K562 (cell line): ENCODE results near the gene PUM2. TPM values are rescaled to one million over a fixed set of nuclear protein-coding genes. Genes with fewer than 3 reads are reported as not detected.
A peak's percentile ranks its signal among the peaks of the same experiment; 100 is the strongest.

Experiments
- BCOR ChIP-seq: fragments of 450-650 bp; IDR thresholded peaks from 2 replicates; pipeline ENCODE4 v1.6.1; 2016
- EZH2 ChIP-seq: IDR thresholded peaks from 2 replicates; pipeline ENCODE4 v1.6.1; 2012; ENCODE audit warnings: low read depth, mild to moderate bottlenecking, inconsistent platforms, low read length, borderline replicate concordance
- FOS ChIP-seq: IDR thresholded peaks from 3 replicates; pipeline ENCODE4 v1.6.1; 2011; ENCODE audit not compliant: insufficient read length; ENCODE audit errors: extremely low read depth
- HSF4 ChIP-seq: fragments of 250-450 bp; sonication (Bioruptor Pico); IDR thresholded peaks from 2 replicates; pipeline ENCODE4 v2.1.2; 2022; ENCODE audit warnings: mild to moderate bottlenecking, moderate library complexity, borderline replicate concordance
- ILF3 ChIP-seq: fragments of 450-650 bp; IDR thresholded peaks from 2 replicates; pipeline ENCODE4 v1.6.1; 2018; ENCODE audit warnings: antibody characterized with exemption, mild to moderate bottlenecking, moderate library complexity, borderline replicate concordance
- MAFK ChIP-seq: IDR thresholded peaks from 2 replicates; pipeline ENCODE4 v1.6.1; 2011; ENCODE audit warnings: low read length, improper control_type of control experiment
- NFIC ChIP-seq: fragments of 450-650 bp; IDR thresholded peaks from 2 replicates; pipeline ENCODE4 v1.6.1; 2017; ENCODE audit warnings: mild to moderate bottlenecking, inconsistent platforms
- PKNOX1 ChIP-seq: fragments of 450-650 bp; IDR thresholded peaks from 2 replicates; pipeline ENCODE4 v1.6.1; 2016
- SNIP1 ChIP-seq: fragments of 450-650 bp; IDR thresholded peaks from 2 replicates; pipeline ENCODE4 v1.7.1; 2017; ENCODE audit warnings: low read depth, mild to moderate bottlenecking
- TARDBP ChIP-seq: fragments of 450-650 bp; IDR thresholded peaks from 2 replicates; pipeline ENCODE4 v1.6.1; 2016
- ZBTB5 ChIP-seq: fragments of 450-650 bp; IDR thresholded peaks from 2 replicates; pipeline ENCODE4 v1.6.1; 2017; ENCODE audit warnings: antibody characterized with exemption
- ZNF318 ChIP-seq, 2 experiments: fragments of 450-650 bp; IDR thresholded peaks; 2 replicates each; pipeline ENCODE4 v1.6.1; 2016; ENCODE audit warnings: mild to moderate bottlenecking in 2 of 2, borderline replicate concordance in 1 of 2, low read depth in 1 of 2, moderate library complexity in 1 of 2
- polyA plus RNA-seq, 8 experiments: library from polyadenylated mRNA; depleted of rRNA in 4 of 8; stranded (reverse) in 5 of 8; unstranded in 3 of 8; fragments of >200 nt; fragmentation: Nextera tagmentation in 2 of 8; fragmentation: Illumina TruSeq in 1 of 8; extraction: Ambion mirVana in 2 of 8; extraction: Trizol in 1 of 8; gene quantifications; 2 replicates each; pipeline versions ENCODE4 v1.2.1 to v1.2.3, GENCODE V29; 2011 to 2014; ENCODE audit warnings: inconsistent platforms in 1 of 8, missing spikeins in 1 of 8
- total RNA-seq, 7 experiments: library from RNA; depleted of rRNA in 6 of 7; stranded (reverse); fragments of >200 nt in 6 of 7; fragmentation: Illumina TruSeq in 2 of 7; extraction: Trizol in 2 of 7; gene quantifications; 2 replicates each; pipeline versions ENCODE4 v1.2.1 to v1.2.3, GENCODE V29; 2011 to 2021; ENCODE audit warnings: low replicate concordance in 1 of 7

Gene PUM2
- total and polyA plus RNA-seq, 9 of the 15 experiments (the other 6 are each of a cell fraction or from before 2014, with no cell fraction given): 13.4 to 61.9 (median 28.3) TPM

GRCh38 chr2:20378891-20379519 is 28.4 kb upstream of the PUM2 start (continued):
- no peak for TF ChIP-seq EZH2
- TF ChIP-seq ILF3: no peak
- TF ChIP-seq NFIC: peak; percentile 86
- no peak for TF ChIP-seq ZNF318 (IDR thresholded peaks at IDR 0.05; ENCODE audit: borderline replicate concordance in 1 of 2, low read depth in 1 of 2)
- TF ChIP-seq ZBTB5: no peak
- TF ChIP-seq FOS: no peak
- TF ChIP-seq SNIP1: no peak
- TF ChIP-seq TARDBP: 0 out of 2 replicates have a peak, but pooled peaks have one; percentile 44
- no peak for TF ChIP-seq MAFK
- no peak for TF ChIP-seq HSF4 (CRISPR knock-in tag)
- no peak for TF ChIP-seq PKNOX1
- TF ChIP-seq BCOR: 0 out of 2 replicates have a peak, but pooled peaks have one; percentile 13
